ENCODE results near the gene TMEM43.

DNA sequence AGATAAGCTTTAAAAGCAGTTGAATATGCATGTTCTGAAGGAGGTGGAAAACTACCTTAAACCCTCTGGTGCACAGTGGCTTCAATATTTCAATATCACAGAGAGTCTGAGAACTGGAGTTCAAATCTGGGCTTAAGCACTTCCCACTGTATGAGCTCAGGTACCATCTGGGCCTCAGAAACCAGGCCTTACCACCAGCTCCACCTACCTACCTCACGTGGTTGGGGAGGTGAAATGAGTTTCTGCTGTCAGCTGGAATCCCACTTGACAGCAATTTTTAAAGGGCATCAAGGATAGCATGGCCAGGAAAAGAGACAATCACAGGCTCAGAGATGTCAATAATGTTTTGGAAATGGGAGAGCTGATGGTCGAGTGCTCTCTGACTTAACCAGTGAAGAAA, 5.2 kb upstream of the TMEM43 start:
- TF ChIP-seq, protein P1, sequence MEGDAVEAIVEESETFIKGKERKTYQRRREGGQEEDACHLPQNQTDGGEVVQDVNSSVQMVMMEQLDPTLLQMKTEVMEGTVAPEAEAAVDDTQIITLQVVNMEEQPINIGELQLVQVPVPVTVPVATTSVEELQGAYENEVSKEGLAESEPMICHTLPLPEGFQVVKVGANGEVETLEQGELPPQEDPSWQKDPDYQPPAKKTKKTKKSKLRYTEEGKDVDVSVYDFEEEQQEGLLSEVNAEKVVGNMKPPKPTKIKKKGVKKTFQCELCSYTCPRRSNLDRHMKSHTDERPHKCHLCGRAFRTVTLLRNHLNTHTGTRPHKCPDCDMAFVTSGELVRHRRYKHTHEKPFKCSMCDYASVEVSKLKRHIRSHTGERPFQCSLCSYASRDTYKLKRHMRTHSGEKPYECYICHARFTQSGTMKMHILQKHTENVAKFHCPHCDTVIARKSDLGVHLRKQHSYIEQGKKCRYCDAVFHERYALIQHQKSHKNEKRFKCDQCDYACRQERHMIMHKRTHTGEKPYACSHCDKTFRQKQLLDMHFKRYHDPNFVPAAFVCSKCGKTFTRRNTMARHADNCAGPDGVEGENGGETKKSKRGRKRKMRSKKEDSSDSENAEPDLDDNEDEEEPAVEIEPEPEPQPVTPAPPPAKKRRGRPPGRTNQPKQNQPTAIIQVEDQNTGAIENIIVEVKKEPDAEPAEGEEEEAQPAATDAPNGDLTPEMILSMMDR (IDR thresholded peaks at IDR 0.05) = no peak
- TF ChIP-seq POLR2A (IDR thresholded peaks at IDR 0.05) = no peak
